Activated B cell treated with CpG ODN at 0.5 μM for 24 hours (primary cell): Measurements from ENCODE around the gene PPP1CC. TPM values are rescaled to one million over a fixed set of nuclear protein-coding genes. Genes with fewer than 3 reads are reported as not detected.

ENCODE experiments used
- ATAC-seq: fragments of 200-7000 bp; cut with Tn5 transposase; one replicate; pipeline ENCODE4 v1.10.0; 2021; ENCODE audit warnings: low read depth, mild to moderate bottlenecking, moderate library complexity
- CTCF ChIA-PET: fragments of 350-600 bp; sonication (Branson Sonifier 250); formaldehyde crosslinking; loops from one replicate; lab custom pipeline; 2021; ENCODE audit warnings: antibody characterized with exemption; lab: Charles Lee
- POLR2A ChIA-PET: fragments of 350-600 bp; sonication (Branson Sonifier 250); formaldehyde crosslinking; loops from one replicate; lab custom pipeline; 2021; ENCODE audit warnings: antibody characterized with exemption; lab: Charles Lee
- DNase-seq: peaks from one replicate; pipeline ENCODE4 v3.0.0; 2022
- H3K27ac Mint-ChIP-seq: one replicate; pipeline ENCODE4 v1.8.0; 2020; ENCODE audit warnings: mixed read lengths
- H3K27me3 Mint-ChIP-seq: one replicate; pipeline ENCODE4 v1.8.0; 2021; ENCODE audit warnings: mixed read lengths
- H3K36me3 Mint-ChIP-seq: one replicate; pipeline ENCODE4 v1.8.0; 2021; ENCODE audit warnings: low read depth, mixed read lengths
- H3K4me1 Mint-ChIP-seq: one replicate; pipeline ENCODE4 v1.8.0; 2021; ENCODE audit warnings: mixed read lengths
- H3K4me3 Mint-ChIP-seq: one replicate; pipeline ENCODE4 v1.8.0; 2020; ENCODE audit warnings: mild to moderate bottlenecking, mixed read lengths
- H3K9me3 Mint-ChIP-seq: one replicate; pipeline ENCODE4 v1.8.0; 2020; ENCODE audit warnings: mixed read lengths
- intact Hi-C: fragments of 100-400 bp; cut with micrococcal nuclease; formaldehyde crosslinking; loops from one replicate; pipeline ENCODE4 v1.15.1; 2024
- total RNA-seq: library from RNA; stranded (reverse); gene quantifications from 2 replicates; pipeline ENCODE4 v1.2.3, GENCODE V29; 2022
- TF ChIP-seq, protein P1 (sequence below): fragments of 200-600 bp; IDR thresholded peaks from one replicate; pipeline ENCODE4 v1.8.0; 2022; ENCODE audit warnings: antibody characterized with exemption, mild to moderate bottlenecking

The PPP1CC gene
- total RNA-seq, 1 donor from 2014 or later, result 148 TPM

DNA sequence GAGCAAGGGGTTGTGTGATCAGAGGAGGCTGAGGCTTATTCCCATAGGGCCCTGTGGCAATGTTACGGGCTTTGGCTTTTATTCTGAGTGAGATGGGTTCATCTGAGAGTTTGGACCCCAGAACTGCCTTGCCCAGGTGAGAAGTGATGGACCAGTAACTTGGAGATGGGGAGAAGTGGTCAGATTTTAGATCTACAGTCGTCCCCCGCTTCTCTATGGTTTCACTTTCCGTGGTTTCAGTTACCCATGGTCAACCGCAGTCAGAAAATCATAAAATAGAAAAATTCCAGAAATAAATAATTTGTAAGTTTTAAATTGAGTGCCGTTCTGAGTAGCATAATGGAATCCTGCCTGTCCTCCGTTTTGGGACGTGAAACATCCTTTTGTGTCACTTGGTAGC is 40.2 kb upstream of the PPP1CC start:
- intact Hi-C loops, result no loop called here
- no peak overlapping the region for H3K27ac Mint-ChIP-seq
- ATAC-seq (no peak), DNase-seq (no peak)
- no peaks in the 10 kb centered on the region for H3K27me3 Mint-ChIP-seq
- H3K9me3 Mint-ChIP-seq, result no peaks in the 10 kb centered on the region
- H3K4me3 Mint-ChIP-seq, result no peak overlapping the region
- POLR2A ChIA-PET, result no interaction called here
- peaks cover 11% of the 10 kb centered on the region for H3K4me1 Mint-ChIP-seq
- TF ChIP-seq, protein P1, sequence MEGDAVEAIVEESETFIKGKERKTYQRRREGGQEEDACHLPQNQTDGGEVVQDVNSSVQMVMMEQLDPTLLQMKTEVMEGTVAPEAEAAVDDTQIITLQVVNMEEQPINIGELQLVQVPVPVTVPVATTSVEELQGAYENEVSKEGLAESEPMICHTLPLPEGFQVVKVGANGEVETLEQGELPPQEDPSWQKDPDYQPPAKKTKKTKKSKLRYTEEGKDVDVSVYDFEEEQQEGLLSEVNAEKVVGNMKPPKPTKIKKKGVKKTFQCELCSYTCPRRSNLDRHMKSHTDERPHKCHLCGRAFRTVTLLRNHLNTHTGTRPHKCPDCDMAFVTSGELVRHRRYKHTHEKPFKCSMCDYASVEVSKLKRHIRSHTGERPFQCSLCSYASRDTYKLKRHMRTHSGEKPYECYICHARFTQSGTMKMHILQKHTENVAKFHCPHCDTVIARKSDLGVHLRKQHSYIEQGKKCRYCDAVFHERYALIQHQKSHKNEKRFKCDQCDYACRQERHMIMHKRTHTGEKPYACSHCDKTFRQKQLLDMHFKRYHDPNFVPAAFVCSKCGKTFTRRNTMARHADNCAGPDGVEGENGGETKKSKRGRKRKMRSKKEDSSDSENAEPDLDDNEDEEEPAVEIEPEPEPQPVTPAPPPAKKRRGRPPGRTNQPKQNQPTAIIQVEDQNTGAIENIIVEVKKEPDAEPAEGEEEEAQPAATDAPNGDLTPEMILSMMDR, result no peak
- no peaks in the 10 kb centered on the region for H3K36me3 Mint-ChIP-seq
- CTCF ChIA-PET, result no interaction called here

DNA sequence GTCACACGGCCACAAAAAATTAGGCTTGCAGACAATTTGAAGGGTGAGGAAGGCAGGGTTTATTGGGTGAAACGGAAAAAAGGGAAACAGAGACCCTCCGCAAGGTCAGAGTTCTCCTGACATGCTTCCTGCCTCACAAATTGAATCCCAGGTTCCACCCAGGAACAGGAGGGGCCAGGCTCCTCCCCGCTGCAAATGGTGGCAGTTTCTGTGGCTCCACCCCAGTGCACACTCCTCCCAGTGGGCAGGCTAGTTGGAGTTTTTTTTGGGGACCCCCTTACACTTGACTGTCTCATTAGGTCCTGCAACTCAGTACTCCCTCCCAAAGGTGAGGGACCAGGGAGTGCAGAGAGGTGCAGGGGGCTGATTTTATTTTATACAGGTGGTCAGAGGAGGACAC is 39.4 kb upstream of the PPP1CC start:
- Mint-ChIP-seq H3K27me3 (no peaks in the 10 kb centered on the region), H3K9me3 (no peaks in the 10 kb centered on the region), H3K4me3 (no peak overlapping the region), H3K4me1 (peaks cover 11% of the 10 kb centered on the region), H3K27ac (no peak overlapping the region), H3K36me3 (no peaks in the 10 kb centered on the region)
- POLR2A ChIA-PET, result no interaction called here
- DNase-seq (no peak), ATAC-seq (no peak)
- CTCF ChIA-PET, result no interaction called here
- TF ChIP-seq, protein P1, result no peak
- intact Hi-C loops, result no loop called here

DNA sequence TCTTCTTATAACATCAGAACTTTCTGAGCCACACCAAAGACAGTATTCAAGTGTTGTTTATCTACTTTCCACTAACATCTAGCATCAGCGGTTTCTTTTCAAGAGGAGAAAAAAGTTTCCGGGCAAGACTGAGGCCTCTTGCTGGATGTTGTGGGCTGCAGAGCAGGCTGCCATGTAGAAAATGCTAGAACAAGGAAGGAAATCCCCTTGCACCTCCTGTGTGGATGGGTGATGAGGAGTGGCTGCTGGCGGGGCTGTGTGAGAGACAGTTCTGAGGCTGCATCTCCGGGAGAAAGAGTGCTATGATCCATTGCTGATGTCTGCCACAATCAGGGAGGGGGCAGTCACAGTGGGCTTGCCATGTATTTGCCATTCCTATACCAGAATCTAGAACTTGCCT is 37.8 kb upstream of the PPP1CC start:
- ChIA-PET CTCF (no interaction called here), POLR2A (no interaction called here)
- TF ChIP-seq, protein P1, result no peak
- Mint-ChIP-seq H3K4me1 (peaks cover 26% of the 10 kb centered on the region), H3K9me3 (no peaks in the 10 kb centered on the region), H3K27ac (peak overlapping the region; percentile 2), H3K27me3 (no peaks in the 10 kb centered on the region), H3K4me3 (no peak overlapping the region), H3K36me3 (no peaks in the 10 kb centered on the region)
- no peak for DNase-seq
- intact Hi-C loops, result no loop called here
- ATAC-seq, result no peak

DNA sequence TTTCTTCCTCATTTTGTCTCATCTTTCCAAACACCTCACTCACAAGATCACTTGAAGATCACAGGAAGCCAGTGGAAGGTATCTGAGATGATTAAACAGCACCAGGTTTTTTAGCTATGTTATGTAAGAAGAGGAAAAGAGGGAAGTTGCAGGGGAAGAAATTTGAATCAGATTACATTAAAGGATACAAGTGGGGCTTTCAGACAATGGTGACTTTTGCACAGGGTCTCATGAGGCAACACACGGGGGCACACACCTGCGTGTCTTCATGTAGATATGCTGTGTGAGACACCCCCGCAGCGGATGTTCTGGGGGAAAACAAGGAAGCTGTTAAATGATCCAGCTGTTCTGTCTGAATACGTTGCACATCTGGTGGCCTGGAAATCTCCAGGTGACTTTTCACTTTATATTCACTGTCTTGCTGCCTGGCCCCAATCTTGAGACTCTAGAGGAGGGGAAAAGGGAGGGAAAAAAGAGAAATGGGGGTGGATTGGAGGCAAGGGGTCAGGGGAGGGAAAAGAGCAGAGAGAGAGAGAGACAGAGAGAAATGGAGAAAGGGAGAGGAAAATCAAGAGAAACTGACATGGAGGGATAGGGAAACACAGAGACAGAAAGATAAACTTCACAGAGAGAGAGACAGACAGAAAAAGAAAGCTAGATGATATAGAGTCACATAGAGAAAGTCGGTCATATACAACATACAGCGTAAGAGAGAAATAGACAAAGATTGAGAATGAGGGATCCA is 36.3 kb upstream of the PPP1CC start:
- Mint-ChIP-seq H3K27ac (no peak overlapping the region), H3K36me3 (no peaks in the 10 kb centered on the region), H3K4me1 (peaks cover 28% of the 10 kb centered on the region), H3K27me3 (no peaks in the 10 kb centered on the region), H3K9me3 (no peaks in the 10 kb centered on the region), H3K4me3 (no peak overlapping the region)
- TF ChIP-seq, protein P1, result no peak
- POLR2A ChIA-PET, result interaction anchor here (0.7 kb wide), 1 partner anchor 329 kb away, joined by 3 read pairs; no protein-coding TSS in a partner anchor
- no peak for ATAC-seq
- intact Hi-C loops, result no loop called here
- CTCF ChIA-PET, result interaction anchor here (0.7 kb wide), 1 partner anchor 294 kb away, joined by 3 read pairs; no protein-coding TSS in a partner anchor
- no peak for DNase-seq

DNA sequence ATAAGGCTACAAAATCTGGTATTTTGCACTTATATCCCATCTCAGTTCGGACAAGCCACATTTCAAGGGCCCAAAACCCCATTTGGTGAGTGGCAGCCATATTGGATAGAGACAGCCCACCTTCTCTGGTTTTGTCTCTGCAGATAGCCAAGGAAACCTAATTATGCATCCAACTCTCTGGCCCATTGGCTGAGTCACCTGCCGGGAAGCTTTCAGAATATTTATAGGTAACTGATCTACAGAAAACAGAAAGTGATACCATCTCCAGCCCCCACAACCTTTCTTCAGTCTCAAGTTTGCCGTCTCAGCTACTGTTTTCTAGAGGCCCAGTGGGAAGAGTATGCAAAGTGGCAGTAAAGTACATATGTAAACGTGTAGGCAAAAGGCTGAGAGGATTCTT is 33.7 kb upstream of the PPP1CC start:
- ATAC-seq, result peak; percentile 84
- POLR2A ChIA-PET, result interaction anchor here (0.6 to 1.7 kb wide), 5 partner anchors 34 to 326 kb away, joined by 4 to 7 read pairs (median 4); partner anchors contain the start of genes ARPC3, CCDC63 and PPP1CC
- CTCF ChIA-PET, result no interaction called here
- intact Hi-C loops, result loop anchor here (2.0 kb wide), 1 partner anchor 34 kb away; the partner anchor contains the start of gene PPP1CC
- H3K36me3 Mint-ChIP-seq, result no peaks in the 10 kb centered on the region
- peak overlapping the region; percentile 74 for H3K27ac Mint-ChIP-seq
- no peaks in the 10 kb centered on the region for H3K9me3 Mint-ChIP-seq
- H3K4me3 Mint-ChIP-seq, result peak overlapping the region; percentile 36
- TF ChIP-seq, protein P1, result no peak
- H3K4me1 Mint-ChIP-seq, result peaks cover 28% of the 10 kb centered on the region
- no peaks in the 10 kb centered on the region for H3K27me3 Mint-ChIP-seq
- no peak for DNase-seq
